Activated gamma-delta T cell (primary cell): ENCODE results near the gene UBXN11.
"Not testable (repeated sequence)": the region's sequence is repeated elsewhere in the genome, so short reads cannot be mapped to it uniquely, and the experiment has no call there.

Experiments used
- DNase-seq: peaks from one replicate; lab custom pipeline; 2025; lab: John Stamatoyannopoulos, UW

Gene UBXN11

DNA sequence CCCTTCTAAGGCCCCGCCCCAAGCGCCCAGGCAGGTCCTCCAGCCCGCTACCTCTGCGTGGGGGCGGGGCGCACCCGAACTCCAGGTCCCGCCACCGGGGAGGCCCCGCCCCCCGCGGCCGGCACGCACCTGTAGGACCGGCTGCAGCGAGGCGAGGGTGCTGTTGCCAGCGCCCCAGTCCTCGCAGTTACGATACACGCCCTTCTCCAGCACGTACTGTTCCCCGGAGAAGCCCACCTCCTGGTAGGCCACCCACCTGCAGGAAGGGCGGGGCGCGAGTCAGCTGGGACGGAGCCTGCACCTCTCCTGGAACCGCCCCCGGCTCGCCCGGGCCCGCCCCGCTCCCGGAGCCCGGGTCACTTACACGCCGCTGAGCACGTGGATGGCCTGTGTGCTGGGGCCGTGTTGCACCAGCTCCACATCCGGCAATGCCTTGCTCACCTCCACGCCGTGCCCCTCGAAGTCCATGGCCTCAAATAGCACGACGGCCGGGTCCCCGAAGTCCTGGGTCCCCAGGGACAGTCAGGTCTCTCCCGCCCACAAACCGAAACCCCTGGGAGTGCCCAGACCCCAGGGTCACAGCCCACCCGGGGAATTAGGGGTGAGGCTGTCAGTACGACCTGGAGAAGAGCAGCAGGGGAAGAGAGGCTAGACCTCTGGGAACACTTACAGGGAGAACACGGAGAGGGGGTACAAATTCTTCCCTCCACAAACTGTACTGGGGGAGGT, 30.2 kb upstream of the UBXN11 start:
- peak; percentile 72 for DNase-seq

GRCh38 chr1:26335774-26336476, 29.5 kb upstream of the UBXN11 start:
- no peak for DNase-seq

- not testable (repeated sequence) for DNase-seq
Measured at GRCh38 chr1:26333312-26333711, 26.9 kb upstream of the UBXN11 start.

DNA sequence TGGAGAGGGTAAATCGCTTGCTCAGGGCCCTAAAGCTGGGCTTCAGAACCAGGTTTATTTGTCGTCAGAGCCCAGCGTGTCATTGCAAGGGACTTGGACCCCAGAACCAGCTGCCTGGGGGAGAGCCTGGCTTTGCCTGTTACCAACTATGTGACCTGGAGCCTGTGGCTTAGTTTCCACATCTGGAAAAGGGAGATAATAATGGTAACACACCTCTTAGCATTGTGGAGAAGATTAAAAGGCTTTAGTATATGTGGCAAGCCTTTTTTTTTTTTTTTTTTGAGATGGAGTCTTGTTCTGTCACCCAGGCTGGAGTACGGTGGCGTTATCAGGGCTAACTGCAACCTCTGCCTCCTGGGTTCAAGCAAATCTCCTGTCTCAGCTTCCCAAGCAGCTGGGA, 23.8 kb upstream of the UBXN11 start:
- no peak for DNase-seq

DNA sequence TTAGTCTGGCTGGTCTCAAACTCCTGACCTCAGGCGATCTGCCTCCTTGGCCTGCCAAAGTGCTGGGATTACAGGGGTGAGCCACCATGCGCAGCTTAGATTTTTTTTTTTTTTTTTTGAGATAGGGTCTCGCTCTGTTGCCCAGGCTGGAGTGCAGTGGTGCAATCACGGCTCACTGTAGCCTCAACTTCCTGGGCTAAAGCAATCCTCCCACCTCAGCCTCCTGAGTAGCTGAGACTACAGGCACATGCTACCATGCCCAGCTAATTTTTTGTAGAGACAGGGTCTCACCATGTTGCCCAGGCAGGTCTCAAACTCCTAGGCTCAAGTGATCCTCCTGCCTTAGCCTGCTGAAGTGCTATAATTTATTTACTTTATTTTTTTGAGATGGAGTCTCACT, 22.9 kb upstream of the UBXN11 start:
- DNase-seq: not testable (repeated sequence)

- no peak for DNase-seq
Measured at GRCh38 chr1:26328597-26328996, 22.2 kb upstream of the UBXN11 start.

DNA sequence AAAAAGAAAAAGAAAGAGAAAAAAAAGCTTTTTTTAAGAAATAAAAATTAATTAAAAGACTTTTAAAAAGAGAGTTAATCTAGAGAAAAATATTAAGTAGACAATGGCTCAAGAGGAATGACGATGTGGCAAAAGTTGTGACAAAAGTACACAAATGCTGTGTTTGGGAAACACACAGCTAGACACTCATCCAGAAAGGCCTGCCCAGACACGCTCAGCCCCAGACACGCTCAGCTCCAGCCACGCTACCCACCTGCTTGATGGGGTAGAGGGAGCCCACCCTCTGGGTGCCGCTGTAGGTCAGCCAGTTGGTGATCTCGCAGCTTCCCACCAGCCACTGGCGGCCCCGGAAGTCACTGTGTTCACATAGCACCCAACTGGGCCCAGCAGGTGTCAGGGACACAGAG, 21.5 kb upstream of the UBXN11 start:
- DNase-seq: no peak

DNA sequence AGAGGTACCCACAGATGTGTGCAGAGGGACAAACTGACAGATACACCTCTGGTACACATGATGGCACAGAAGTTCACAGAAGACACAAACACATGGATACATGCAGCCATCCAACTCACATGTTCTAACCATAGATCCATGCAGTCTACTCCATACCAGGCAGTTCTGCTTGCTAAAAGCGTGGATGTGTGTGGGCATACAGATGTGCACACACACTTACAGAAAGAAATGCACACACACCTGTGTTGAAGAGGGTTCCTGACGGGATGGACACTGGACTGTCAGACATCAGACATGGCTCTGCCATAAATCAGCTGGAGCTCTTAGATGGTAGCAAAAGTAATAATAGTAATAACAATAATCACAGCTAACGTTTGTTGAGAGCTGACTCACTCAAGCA, 18.1 kb upstream of the UBXN11 start:
- DNase-seq: no peak

DNA sequence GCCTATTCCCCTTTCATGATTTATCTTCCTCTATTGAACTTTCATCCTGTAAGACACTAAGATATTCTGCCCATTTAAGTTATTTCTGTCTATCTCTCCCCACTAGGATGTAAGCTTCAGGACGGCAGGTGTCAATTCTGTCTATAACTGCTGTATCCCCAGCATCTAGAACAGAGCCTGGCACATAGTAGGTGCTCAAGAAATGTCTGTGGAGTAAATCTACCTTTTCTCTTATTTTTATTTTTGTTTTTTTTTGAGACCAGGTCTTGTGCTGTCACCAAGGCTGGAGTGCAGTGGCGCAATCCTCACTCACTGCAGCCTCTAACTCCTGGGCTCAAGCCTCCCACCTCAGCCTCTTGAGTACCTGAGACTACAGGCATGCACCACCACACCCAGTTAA, 16.9 kb upstream of the UBXN11 start:
- DNase-seq: no peak

DNA sequence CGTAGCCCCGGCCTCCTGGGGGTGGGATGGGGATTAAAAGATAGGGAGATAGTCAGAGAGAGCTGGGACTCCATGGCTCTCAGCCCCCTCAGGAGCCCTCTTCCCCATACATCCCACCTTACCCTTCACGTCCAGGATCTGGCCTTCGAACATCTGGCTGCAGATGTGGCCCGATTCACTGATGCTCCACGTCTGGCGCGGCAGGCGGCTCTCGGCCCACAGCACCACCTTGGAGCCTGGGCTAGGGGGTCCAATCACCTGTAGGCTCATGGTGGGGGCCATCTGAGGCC, 15.6 kb upstream of the UBXN11 start:
- DNase-seq: no peak

GRCh38 chr1:26321315-26322041, 15.0 kb upstream of the UBXN11 start:
- peak; percentile 22 for DNase-seq

DNA sequence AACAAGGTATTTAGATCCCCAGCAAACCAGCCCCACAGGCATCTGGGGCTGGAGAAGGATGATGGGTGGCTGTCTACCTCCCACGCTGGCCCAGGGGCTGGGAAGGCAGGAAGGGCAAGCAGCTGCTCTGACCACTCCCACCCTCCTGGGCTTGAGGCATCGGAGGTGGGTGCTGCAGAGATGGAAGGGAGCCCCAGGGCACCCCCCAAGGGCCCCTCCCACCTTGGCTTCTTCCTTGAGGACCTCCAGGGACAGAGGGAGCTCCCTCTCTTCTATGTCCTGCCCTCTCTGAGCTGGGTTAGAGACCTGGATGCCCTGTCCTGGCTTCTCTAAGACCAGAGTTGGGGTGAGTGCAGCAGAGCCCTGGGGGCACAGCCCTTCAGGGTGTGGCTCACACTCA, 14.5 kb upstream of the UBXN11 start:
- DNase-seq: no peak

DNA sequence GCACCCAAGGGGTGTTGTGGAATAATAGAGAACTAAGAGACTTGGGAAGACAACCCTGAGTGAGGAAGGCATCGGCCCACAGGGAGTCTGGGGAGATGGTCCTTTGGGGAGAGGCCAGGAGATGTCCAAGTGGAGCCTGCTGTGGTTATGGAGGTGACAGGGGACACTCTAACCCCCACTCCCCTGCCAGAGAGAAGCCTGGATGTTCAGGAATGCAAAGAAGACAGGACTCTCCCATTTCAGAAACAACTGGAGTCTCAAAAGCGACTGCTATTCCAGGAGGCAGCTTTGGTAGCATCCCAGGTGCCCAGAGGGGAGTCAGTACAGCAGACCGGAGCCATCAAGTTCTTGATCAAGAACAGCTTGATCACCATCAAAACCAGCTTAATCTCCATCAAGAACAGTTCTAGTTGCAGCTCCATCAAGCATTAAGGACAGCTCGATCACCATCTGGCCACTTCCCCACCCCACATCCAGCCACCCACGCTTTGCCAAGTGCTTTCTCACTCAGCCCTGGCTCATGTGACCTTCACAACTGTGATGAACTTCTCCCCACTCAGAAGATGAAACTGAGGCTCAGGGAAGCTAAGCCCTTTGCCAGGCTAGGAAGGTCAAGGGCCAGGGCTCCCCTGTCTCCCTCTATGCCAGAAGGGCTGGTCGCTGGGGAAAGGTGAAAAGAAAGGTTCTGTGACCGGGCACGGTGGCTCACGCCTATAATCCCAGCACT, 12.1 kb upstream of the UBXN11 start:
- no peak for DNase-seq

DNA sequence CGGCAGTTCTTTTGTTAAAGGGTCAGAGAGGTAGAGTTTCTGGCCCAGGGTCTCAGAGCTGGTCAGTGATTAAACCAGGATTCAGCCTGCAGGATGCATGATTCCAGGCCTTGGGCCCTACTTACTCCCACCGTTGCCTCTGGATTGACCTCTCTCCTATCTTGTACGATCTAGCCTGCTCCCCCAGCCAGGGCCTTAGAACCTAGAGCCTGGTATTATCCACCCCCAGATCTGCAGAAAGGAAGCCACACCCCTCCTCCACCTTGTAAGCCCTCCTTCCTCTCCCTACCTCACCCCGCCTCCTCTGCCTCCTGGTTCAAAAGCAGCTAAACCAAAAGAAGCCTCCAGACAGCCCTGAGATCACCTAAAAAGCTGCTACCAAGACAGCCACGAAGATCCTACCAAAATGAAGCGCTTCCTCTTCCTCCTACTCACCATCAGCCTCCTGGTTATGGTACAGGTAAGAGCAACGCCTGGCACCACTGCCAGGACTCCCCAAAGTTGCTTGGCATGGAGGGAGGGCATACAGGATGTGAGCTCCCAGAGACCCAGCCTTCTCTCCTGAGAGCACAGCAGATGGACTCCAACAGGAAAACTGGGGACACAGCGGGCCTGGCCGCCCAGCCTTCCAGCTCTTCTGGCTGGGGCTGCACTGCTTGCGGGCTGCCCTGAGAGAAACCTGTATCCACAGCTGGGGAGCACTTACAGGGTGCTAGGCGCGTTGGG, 11.3 kb upstream of the UBXN11 start, which contains the start of gene CD52:
CD52 (plus strand) TSS at position 347 of the 726 bp plus-strand sequence; CDS start at position 407, 60 bp downstream.
- no peak for DNase-seq

DNA sequence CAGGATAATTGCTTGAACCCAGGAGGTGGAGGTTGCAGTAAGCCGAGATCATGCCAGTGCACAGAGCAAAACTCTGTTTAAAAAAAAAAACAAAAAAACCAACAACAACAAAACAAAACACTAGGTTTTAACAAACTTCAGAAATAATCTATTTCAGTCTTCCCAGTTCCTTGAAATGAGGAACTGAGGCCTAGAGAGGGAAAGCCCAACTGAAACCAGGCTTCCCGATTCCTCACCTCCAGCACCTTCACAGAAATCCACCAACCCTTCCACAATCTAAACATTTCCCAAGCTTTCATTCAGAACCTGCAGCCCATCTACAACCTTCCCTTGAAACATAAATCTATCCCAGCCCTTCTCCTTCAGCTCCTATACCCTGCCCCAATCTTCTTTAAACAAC, 10.7 kb upstream of the UBXN11 start:
- DNase-seq: no peak

GRCh38 chr1:26315874-26316850, 9.7 kb upstream of the UBXN11 start:
- no peak for DNase-seq

- no peak for DNase-seq
Measured at GRCh38 chr1:26314501-26314900, 8.1 kb upstream of the UBXN11 start.

- DNase-seq: not testable (repeated sequence)
Measured at GRCh38 chr1:26307966-26308899, 1.8 kb upstream of the UBXN11 start.

- DNase-seq: no peak
Measured at GRCh38 chr1:26307363-26307781, 936 bp upstream of the UBXN11 start.
